Nephron progenitor cell (in vitro differentiated cells): ENCODE measurements around the gene MMP17.
A peak's percentile ranks its signal among the peaks of the same experiment; 100 is the strongest.

Experiments
- DNase-seq: peaks from one replicate; pipeline ENCODE4 v3.0.0; 2021
- H3K27ac Mint-ChIP-seq: 2 replicates; pipeline ENCODE4 v1.8.0; 2021; ENCODE audit warnings: mild to moderate bottlenecking, moderate library complexity, mixed read lengths
- H3K27me3 Mint-ChIP-seq: 2 replicates; pipeline ENCODE4 v1.8.0; 2021; ENCODE audit warnings: mild to moderate bottlenecking, low read depth, mixed read lengths; ENCODE audit not compliant: poor library complexity
- H3K36me3 Mint-ChIP-seq: 2 replicates; pipeline ENCODE4 v1.8.0; 2021; ENCODE audit warnings: low read depth, mixed read lengths
- H3K4me1 Mint-ChIP-seq: 2 replicates; pipeline ENCODE4 v1.8.0; 2021; ENCODE audit warnings: mixed read lengths
- H3K4me3 Mint-ChIP-seq: 2 replicates; pipeline ENCODE4 v1.8.0; 2021; ENCODE audit warnings: mild to moderate bottlenecking, moderate library complexity, mixed read lengths
- H3K9me3 Mint-ChIP-seq: 2 replicates; pipeline ENCODE4 v1.8.0; 2021; ENCODE audit warnings: mild to moderate bottlenecking, moderate library complexity, mixed read lengths
- TF ChIP-seq, protein P1 (sequence below): fragments of 200-600 bp; sonication (generic); IDR thresholded peaks from 2 replicates; pipeline ENCODE4 v1.5.0; 2021; ENCODE audit warnings: antibody characterized with exemption

The MMP17 gene

DNA sequence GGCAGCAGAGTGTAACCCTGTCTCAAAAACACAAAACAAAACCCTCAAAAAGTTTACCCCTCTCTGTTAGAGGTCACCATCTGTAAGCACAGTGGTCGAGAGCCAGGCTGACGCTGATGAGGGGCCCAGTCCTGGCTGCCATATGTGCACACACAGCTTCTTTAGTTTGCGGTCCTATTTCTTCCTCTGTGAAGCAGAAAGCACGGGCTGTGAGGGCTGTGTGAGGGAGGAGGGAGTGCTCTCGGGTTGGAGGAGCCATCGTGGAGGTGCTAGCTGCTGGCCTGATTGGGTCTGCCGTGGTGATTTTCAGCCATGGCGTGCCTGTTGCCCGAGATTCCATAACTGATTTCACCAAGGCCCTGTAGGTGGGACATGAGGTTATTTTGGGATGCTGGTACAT lies 69.7 kb downstream of the MMP17 start:
- H3K4me3 Mint-ChIP-seq = peak overlapping the region; percentile 65
- DNase-seq = no peak

DNA sequence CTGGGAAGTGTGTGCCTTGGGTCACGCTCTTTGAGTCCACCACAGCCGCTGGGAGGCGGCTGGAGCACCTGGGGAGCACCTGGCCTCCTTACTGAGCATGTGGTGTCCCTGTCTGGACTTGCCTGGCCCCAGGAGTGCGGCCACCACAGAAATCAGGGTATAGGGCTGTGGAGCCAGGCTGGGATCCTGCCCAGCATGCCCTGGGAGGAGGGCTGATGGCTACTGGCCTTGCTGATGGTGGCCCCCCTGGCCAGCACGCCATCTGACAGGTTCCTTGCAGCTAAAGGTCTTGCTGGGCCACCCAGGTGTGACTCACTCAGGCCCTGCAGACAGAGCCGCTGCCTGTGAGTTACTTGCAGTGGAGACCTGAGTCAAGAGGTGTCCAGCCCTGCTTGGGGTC lies 72.2 kb downstream of the MMP17 start:
- Mint-ChIP-seq H3K4me3 (no peak overlapping the region), H3K36me3 (peaks cover 7% of the 10 kb centered on the region), H3K9me3 (no peaks in the 10 kb centered on the region), H3K27me3 (no peaks in the 10 kb centered on the region), H3K4me1 (peaks cover 20% of the 10 kb centered on the region), H3K27ac (no peak overlapping the region)
- no peak for DNase-seq
- TF ChIP-seq, protein P1, sequence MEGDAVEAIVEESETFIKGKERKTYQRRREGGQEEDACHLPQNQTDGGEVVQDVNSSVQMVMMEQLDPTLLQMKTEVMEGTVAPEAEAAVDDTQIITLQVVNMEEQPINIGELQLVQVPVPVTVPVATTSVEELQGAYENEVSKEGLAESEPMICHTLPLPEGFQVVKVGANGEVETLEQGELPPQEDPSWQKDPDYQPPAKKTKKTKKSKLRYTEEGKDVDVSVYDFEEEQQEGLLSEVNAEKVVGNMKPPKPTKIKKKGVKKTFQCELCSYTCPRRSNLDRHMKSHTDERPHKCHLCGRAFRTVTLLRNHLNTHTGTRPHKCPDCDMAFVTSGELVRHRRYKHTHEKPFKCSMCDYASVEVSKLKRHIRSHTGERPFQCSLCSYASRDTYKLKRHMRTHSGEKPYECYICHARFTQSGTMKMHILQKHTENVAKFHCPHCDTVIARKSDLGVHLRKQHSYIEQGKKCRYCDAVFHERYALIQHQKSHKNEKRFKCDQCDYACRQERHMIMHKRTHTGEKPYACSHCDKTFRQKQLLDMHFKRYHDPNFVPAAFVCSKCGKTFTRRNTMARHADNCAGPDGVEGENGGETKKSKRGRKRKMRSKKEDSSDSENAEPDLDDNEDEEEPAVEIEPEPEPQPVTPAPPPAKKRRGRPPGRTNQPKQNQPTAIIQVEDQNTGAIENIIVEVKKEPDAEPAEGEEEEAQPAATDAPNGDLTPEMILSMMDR = no peak

More for the DNA sequence above, 69.7 kb downstream of the MMP17 start:
- H3K27ac Mint-ChIP-seq = peak overlapping the region; percentile 45
- H3K36me3 Mint-ChIP-seq = peaks cover 7% of the 10 kb centered on the region
- TF ChIP-seq, protein P1 = no peak
- no peaks in the 10 kb centered on the region for H3K27me3 Mint-ChIP-seq
- H3K4me1 Mint-ChIP-seq = peaks cover 29% of the 10 kb centered on the region
- H3K9me3 Mint-ChIP-seq = no peaks in the 10 kb centered on the region
